Fibroblast of gingiva (primary cell): Measurements from ENCODE around the gene PRPF40B.
A peak's percentile ranks its signal among the peaks of the same experiment; 100 is the strongest.

Source experiments
- DNase-seq: peaks from one replicate; pipeline ENCODE4 v3.0.0-alpha.2; 2011; ENCODE audit warnings: low read depth

Gene PRPF40B

DNA sequence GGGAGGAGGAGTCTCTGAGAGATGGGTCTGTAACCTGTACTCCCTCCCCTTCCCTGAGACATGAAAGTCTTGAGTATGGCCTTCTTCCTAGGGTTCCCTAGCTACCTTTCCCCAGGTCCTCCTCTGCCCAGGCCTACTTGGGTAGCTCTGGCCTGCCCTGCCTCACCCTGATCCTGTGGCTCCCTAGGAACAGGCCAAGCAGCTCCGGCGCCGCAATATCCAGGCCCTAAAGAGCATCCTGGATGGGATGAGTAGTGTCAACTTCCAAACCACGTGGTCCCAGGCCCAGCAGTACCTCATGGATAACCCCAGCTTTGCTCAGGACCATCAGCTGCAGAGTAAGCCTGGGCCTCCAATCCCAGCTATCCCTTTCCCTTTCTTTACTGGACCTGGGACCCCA, 12.3 kb downstream of the PRPF40B start:
- no peak for DNase-seq

DNA sequence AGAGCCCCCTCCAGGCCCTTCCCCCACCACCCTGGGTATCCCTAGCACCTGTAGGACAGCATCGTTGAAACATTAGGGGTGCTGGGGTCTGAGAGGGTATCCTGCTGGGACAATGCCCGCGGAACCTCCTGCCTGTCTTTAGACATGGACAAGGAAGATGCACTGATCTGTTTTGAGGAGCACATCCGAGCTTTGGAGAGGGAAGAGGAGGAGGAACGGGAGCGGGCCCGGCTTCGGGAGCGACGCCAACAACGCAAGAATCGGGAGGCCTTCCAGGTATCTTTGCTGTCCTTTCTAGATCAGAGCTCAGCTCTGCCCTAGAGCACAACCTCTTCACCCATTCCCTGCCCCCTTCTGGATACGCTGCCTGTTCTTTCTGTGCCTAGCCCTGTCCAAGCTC, 13.2 kb downstream of the PRPF40B start:
- no peak for DNase-seq

GRCh38 chr12:49636979-49637755, 13.8 kb downstream of the PRPF40B start:
- DNase-seq: peak; percentile 68

- no peak for DNase-seq
Measured at GRCh38 chr12:49641748-49642369, 18.5 kb downstream of the PRPF40B start.

DNA sequence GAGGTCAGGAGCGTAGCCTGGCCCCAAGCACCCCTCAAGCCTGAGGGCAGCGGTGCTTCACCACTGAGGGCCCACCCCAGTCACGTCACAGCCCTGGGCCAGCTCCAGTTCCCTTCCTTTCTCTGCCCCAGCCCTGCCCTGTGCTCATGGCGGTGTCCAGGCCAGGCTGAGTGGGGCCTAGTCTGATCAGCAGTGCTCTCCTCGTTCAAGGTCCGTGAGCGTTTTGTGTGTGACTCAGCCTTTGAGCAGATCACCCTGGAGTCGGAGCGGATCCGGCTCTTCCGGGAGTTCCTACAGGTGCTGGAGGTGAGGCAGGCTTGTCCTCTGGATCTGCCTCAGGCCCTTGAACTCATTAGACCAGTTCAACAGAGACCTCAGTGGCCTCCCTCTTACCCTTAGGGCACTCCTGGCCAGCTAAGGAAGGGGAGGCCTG, 19.0 kb downstream of the PRPF40B start:
- no peak for DNase-seq

DNA sequence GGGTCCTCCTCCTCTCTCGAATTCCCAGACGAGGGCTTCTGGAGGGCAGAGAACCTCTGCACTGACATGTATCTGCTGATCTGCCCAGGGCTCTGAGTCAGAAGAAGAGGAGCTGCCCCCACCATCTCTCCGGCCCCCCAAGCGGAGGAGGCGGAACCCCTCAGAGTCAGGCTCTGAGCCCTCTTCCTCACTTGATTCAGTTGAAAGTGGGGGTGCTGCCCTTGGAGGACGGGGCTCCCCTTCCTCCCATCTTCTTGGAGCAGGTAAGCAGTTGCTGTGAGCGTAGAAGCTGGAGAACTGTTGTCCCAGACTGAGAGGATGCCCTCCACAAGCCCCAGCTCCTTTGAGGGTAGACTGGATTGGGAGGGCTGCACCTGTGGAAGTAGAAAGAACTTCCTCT, 19.8 kb downstream of the PRPF40B start:
- no peak for DNase-seq

GRCh38 chr12:49643961-49644619, 20.7 kb downstream of the PRPF40B start:
- DNase-seq: no peak

GRCh38 chr12:49644620-49644994, 21.2 kb downstream of the PRPF40B start:
- DNase-seq: peak; percentile 64

DNA sequence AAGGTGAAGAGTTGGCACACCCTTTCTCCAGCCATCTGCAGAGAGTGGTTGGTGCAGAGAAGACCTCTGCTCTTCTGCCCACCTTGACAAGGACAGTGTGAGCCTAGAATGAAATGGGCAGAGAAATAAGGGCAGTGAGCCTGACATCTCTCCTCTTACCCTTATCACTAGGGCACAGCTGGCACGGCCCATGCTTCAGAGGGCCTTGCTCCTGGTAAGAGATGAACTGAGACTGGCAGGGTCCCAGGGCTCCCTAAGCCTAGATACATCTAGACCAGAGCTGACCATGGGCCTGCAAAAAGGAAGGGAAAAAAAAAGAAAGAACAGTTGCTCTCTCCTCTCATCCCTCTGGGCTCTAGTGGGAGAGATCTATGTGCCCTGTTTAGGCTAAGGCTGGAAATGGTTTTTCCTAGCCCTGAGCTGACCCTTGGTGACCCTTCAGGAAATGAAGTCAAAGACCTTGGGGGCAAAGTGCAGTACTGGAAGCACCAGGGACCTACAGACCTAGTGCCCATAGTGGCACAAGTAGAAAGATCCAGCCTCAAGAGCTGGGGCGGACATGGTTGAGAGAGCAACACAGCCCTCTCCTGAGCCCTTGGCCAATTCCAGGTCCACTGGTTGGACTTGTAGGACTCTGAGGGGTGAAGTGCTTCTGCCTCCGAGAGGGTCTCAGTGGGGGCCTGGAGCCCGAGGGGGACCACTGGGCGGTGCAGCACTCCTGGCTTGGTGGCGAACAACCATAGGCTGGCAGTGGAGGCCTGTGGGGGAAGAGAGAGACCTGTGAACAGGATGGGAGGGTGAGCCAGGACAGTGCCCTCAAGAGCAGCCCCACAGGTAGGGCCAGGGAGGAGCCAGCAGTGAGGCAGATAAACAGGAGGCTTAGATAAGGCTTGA, 22.0 kb downstream of the PRPF40B start:
- DNase-seq: no peak

GRCh38 chr12:49646331-49646830, 23.0 kb downstream of the PRPF40B start:
- no peak for DNase-seq

DNA sequence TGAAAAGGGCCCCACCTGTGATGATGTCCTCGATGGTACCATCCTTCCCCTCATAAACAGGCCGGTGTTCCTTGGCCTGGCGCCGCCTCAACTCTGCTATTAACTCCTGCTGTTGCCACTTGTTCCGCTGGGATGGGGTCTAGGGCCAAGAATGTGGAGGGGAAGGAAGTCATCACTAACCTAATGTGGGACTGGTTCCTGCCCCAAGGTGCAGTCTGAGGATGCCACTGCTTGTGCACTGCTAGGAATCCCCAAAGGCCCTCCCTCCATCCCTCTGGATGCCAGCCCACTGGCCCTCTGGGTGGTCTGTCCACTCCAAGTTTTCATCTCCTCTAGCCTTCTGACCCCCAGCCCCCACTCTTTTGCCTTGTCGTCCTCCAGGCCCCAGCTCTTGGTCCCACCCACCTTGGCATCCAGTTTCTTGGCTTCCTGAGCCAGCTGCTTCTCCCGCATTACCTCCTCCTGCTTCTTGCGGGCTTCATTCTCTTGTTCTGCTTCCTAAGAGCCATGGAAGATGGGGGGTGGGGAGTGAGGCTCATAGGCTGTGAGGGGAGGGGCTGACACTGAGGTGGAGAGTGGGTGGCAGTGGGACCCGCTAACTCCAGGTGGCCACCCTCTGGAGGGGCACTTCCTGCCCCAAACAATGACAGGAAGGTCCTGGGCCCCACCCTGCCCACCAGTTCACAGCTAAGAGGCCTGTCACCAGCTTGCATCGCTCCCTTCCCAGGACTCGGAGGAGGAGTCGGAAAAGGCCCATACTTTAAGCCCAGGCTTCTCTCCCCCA, 23.7 kb downstream of the PRPF40B start:
- DNase-seq: no peak

DNA sequence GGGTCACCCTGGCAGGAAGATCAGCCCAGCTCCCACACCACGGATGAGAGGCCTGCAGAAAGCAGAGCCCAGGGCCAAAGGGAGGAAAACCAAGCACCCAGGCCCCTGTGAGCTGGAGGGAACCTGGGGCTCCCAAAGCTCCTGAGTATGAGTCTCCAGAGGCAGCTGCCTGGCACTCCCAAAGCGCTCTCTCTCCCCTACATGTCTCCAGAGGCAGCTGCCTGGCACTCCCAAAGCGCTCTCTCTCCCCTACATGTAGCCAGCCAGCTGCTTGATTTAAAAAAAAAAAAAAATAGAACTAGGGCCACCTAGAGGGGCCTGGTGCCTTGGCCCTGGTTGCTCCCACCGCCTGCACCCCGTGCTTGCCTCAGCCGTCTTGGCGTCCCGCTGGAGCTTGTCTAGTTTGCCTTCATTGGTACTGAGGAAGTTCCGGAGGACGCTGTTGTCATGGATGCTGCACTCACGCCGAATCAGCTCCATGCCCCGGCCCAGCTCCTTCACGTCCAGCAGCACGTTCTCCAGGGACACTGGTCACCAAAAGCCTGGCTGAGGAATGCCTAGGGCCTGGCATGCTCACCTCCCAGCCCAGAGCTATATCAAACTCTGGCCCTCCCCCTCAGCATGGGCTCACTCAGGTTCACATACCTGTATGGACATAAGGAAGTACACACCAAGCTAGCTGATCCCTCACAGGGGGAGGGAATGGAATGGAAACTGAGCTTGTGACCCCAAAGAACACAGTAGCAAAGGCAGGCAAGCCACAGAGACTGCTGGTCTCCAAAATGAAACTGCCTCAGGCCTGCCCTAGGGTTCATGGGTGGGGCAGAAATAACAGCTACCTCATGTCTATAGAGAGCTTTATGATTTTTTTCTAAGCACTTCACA, 24.7 kb downstream of the PRPF40B start:
- DNase-seq: no peak

DNA sequence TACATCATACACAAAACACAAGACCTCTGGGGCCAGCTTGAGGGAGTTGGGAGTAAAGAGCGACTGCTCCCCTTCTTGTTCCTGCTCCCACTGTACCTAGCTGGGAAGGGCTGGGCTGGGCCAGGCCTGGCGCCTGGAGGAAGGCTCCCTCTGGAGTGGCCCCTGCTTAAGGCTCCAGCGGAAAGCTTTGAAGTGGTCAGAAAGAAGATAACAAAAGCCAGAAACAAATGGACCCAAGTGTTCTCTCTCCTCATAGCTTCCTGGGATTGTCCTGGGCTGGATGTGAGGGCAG, 25.3 kb downstream of the PRPF40B start:
- DNase-seq: no peak

DNA sequence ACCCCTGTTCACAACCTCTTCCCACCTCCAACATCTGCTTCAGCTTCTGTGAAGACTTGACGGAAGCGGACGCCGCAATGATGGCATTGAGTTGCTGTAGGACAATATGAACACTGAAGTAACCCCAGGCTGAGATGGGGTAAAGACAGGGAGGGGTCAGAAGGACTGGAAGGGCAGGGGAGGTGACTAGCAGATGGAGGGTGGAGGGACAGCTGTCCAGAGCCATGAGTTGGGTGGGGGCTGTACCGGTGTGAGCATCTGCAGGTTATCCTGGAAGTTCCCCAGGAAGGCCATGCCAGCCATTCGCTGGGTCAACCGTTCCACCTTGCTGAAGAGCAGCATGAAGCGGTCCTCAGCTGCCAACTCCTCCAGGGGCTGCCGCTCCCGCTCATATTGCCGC, 26.1 kb downstream of the PRPF40B start:
- no peak for DNase-seq

DNA sequence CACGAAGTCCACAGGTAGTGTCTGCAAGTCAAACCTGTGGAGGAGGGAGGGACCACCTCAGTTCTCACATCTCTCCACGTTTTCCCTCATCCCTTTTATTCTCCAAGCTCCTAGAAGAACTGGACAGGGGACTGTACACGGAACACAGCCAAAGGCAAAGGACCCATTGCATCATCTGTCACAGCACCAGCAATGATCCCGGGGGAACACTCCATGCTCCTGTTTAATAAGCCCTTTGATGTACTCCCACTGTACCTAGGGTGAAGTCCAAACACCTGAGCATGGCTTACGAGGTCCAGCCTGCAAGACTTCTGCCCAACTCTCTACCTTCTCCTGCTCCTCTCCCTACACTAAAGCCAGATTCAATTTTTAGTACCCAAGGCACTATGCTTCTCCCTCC, 26.5 kb downstream of the PRPF40B start:
- DNase-seq: no peak

- DNase-seq: no peak
Measured at GRCh38 chr12:49651855-49652254, 28.5 kb downstream of the PRPF40B start.

DNA sequence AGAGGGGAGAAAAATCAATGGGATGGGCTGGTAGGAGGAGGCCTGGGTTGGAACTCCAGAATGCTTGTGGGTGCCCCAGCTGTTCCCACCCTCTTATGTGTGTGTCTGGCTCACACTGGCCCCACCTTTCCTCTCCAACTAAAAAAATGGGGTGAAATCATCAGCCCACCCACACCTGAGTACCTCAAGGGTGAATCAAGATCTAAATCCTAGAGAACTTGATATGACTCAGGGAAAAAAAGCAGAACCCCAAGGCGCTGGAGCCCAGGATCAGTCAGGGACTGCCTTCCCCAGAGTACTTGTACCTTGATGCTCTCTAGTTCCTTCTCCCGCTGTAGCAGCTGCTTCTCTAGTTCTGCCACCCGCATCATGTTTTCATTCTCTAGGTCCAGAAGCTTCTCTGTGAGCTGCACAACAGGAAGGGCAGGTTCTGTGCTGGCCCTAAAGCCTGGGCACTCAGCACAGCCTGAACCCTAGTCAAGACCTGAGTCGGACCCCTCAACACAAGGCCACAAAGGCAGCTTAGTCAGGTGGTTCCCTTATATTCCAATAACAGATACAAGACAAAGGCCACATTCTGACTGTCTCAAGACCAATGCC, 29.7 kb downstream of the PRPF40B start:
- DNase-seq: no peak

DNA sequence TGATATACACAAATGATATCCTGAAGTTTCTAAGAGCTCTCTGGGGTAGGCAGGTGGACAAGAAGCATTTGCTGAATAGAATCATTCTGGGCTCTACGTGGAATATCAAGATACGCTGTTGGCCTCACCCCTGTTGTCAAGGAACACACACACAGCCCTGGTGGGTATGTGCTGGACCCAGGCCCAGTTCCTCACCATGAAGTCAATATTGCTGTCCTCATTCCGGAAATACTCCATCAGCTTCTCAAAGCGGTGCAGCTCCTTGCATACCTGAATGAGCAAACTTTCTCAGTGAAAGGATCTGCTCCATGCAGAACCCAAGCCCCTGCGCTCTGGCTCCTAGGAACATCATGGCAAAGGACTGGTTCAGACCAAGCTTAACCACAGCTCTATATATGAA, 31.4 kb downstream of the PRPF40B start:
- no peak for DNase-seq

GRCh38 chr12:49655595-49656236, 32.4 kb downstream of the PRPF40B start:
- no peak for DNase-seq

GRCh38 chr12:49658276-49658675, 34.9 kb downstream of the PRPF40B start:
- no peak for DNase-seq
